ELF-1 (cell line): ENCODE results near the gene ARL2.

Experiments
- DNase-seq: peaks from one replicate; pipeline ENCODE4 v3.0.0-alpha.2; 2016; ENCODE audit warnings: low read depth, low spot score

ARL2 gene

DNA sequence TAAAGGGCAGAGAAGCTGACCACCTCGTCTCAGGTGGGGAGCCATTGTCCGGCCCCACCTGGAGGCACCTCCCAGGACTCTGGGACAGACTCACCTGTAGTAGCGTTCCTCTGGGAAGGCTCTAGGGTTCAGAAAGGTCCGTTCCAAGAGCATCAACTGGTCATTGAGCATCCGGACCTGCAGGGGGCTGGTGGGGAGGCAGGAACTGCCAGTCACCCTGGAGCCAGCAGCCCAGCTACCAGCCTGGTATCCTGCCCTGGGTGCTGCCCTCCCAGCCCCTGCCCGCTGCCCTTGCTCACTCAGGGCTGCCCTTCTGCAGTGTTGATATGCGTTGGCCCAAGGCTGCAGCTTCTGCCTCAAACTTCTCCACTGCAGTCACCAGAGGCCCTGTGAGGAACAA, 31.8 kb downstream of the ARL2 start:
- no peak for DNase-seq

DNA sequence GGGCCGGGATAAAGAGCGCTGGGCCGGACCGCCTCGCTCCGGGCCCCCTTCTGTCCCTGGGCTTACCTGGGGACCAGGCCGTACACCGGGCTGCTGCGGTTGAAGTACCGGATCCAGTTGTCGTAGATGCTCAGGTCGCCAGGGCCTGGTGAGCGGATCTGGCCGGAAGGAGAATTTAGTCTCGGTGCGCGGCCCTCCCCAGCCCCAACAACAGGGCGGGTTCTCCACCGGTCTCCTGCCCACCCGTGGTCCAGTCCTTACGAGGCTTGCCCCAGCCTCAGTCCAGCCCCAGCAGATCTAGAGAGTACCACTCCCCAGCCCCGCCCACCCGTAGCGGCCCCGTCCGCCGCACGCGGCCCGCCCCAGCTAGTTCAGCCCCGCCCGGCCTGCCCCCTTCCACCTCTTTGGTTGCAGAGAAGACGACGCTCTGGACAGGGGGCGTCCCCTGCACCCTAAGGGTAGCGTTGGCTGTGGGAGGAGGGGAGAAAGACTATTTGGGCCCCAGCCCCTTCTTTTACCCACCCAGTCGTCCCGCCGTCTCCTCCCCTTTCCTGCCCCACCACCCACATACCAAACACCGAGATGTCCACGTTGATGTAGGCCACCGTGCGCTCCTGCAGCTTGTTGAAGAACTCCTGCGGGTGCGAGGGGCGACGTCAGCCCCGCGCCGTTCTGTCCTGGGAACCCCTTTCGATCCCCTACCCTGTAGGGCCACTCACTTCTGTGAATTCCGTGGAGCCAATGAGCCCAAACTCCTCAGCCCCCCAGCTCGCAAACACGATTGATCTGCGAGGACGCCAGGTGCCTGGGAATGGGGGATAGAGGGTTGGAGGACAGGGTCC, 33.8 kb downstream of the ARL2 start:
- DNase-seq = no peak

DNA sequence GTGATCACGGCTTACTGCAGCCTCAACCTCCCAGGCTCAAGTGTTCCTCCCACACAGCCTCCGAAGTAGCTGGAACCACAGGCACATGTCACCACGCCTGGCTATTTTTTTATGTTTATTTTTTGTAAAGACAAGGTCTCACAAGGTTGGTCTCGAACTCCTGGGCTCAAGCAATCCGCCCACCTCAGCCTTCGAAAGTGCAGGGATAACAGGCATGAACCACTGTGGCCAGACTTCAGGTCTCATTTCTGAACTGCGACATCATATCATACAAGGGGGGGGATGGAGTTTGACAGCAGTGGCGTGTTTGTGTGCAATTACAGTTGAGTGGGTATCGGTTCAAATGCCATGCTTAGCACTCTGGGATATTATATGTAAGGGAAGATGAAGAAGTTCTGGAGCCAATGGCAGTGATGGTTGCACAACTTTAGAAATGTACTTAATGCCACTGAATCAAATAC, 37.5 kb downstream of the ARL2 start:
- DNase-seq = no peak

DNA sequence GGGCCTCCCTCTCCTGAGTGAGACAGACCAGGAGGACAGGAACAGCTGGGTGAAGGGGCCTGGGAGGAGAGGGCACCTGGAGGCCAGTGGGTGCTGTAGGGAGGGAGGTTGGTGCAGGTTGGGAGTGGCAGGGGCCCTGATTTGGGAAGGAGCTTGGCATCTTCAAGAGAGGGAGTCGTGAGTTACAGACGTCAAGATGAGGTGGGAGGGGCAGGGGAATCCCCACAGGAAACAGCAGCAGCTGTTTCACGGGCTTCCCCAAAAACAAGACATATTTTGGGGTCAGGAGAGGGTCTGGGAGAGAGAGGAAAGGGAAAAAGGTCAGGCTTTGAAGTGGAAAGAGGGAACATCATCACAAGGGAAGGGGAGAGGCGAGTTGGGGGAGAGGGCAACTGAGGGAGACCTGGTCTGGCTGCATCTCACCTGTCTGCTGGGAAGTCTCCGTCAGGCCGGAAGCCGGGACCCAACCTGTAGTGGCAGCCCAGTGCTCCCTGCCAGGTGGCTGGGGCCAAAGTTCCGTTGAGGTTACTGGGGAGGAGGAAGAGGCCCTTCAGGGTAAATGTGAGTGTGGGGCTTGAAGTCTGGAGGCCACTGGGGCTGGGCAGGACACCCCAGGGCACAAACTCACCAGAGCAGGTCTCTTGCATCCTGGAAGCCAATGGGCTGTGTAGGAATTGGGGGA, 40.0 kb downstream of the ARL2 start:
- DNase-seq = no peak

DNA sequence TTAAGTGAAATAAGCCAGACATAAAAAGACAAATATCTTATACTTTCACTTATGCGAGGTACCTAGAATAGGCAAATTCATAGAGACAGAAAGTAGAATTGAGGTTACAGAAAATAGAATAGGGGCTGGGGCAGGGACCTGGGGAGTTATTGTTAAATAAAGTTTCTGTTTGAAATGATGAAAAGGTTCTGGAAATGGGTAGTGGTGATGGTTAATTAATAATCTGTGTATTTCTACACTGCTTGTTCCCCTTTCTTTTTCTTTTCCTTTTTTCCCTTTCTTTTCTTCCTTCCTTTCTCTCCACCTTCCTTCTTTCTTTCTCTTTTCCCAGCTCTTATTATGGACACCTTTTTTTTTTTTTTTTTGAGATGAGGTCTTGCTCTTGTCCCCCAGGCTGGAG, 41.6 kb downstream of the ARL2 start:
- no peak for DNase-seq

GRCh38 chr11:65056999-65057398, 43.0 kb downstream of the ARL2 start:
- no peak for DNase-seq

DNA sequence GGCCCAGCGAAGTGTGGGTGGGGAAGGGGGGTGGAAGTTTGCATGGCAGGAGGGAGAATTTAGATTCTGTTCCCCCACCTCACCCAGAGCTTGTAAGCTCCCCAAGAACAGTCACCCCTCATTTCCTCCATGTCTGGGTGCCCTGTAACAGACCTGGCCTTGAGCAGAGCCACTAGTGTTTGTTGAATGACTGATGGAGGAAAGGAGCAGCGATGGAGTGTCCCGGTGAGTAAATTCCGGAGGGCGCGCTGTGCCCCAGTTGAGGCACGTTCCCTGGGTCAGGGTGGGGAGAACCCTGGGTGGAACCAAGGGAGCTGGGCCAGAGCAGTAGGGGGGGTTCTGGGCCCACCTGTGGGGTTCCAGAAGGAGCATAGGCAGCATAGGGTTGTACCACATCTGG, 43.6 kb downstream of the ARL2 start:
- DNase-seq = no peak

- no peak for DNase-seq
These were observed 44.1 kb downstream of the ARL2 start for GRCh38 chr11:65058012-65058411.

DNA sequence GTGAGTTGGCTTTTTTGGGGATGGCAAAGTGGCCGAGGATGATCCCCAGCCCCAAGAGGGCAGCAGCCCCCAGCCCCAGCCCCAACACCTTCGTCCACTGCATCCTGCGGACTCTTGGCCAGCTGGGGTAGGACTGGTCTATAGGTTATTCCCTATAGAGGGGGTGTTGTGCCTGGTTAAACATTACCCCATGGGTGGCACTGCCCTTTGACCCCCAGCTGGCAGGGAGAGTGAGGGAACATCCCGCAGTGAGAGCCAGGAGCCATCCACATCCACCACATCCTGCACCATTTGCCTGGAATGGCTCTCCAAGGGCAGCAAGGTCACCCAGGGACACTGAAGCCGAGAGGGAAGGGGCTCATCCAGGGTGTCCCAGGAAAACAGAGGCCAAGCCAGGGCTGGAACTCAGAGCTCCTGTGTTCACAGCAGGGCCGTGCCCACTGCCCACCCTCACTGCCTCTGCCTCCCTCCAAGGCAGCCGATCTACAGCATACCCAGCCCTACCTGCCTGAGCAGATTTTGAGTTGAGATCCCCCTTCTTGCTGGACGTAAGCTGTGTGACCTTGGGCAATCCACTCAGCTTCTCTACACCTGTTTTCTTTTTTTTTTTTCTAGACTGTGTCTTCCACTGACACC, 44.6 kb downstream of the ARL2 start, which contains the start of gene NAALADL1:
NAALADL1 (minus strand) TSS at position 135 of the 636 bp plus-strand sequence; CDS start at position 103, 32 bp downstream.
- no peak for DNase-seq

DNA sequence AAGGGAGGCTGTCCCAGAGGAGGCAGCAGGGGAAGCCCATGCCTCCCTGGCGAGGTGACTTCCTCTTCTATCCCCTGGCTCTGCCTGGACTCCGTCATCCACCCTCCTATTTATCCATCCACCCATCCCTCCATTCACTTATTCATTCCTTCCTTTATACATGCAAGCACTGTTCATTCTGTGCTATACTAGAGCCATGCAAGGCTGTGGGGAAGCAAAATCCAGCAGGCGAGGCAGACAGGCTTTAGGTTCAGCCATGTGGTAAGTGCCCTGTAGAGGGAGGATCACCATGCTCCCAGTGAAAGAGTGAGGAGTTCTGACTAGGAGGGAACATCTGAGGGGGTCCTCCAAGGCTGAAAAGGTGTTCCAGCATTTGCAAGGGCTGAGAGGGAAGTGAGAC, 45.6 kb downstream of the ARL2 start:
- DNase-seq = no peak

DNA sequence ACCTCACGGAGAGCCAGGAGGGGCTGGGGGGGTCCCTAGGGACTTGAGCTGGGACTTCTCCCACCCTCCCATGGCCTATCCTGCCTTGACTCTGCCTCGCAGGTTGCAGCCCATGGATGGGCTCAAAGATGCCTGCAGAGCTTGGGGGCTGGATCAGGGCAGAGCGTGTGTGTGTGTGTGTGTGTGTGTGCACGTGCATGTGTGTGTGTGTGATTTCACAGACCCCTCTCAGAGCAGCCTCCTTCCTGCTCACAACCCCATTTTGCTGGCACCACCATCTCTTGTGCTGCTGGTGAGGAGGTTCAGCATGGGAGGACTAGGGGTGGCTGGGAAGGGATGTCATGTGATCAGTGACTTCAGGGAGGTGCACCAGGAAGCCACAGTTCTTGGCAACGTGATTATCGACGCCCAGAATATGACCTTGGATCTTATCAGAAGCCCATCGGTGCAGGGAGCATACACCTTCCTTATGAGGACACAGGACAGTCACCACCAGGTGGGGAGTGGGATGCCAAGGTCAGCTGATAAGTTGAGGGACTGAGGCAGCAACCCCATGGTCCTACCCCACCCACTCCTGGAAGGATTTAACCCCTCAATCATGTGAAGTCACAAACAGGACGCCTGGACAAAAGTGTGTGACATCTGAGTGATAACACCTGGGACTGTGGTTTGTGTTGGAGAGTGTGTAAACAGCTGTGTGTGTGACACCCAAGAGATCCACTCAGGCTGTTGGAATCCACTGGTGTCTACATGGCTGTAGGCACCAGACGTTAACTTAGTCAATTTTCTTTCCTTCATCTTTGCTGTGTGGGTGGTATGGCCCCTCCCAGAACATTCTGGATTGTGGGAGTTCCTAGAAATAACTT, 46.2 kb downstream of the ARL2 start:
- DNase-seq = no peak

- peak; percentile 66 for DNase-seq
These were observed 47.0 kb downstream of the ARL2 start for GRCh38 chr11:65060913-65061408.

- DNase-seq = no peak
These were observed 49.6 kb downstream of the ARL2 start for GRCh38 chr11:65063532-65063931.

DNA sequence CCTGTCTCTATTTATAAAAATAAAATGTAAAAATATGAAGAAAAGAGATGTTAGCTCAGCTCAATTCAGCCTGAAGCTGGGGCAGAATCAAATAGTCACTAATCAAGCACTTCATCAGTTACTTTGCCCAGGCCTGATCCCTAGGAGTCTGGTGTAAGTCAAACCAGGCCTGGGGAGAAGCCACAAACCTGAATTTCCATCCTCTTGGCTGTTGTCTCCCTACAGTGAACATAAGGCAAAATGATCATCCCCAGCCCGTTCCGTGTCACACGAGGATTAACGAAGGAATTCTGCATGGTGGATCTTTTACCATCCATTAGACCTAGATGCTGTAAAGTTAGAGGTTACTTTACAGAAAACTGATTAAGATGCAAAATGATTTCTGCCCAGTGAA, 50.9 kb downstream of the ARL2 start:
- no peak for DNase-seq

DNA sequence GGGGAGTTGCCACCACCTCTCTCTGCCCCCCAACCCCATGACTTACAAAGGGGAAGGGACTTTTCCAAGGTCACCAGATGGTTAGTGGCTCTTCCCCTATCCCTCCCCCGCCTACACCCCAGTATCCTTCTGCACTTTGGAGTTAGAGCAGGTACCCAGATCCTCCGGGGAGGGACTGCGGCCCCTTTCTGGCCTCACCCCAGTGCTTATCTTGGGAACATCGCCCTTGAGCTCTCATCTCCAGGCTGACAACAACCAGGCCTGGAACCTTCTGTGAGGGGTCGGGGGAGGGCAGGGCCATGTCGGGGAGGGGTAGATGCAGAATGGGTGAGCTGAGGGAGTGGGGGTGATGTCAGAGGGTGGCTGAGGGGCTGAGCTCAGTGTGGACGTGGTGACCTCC, 51.9 kb downstream of the ARL2 start:
- no peak for DNase-seq

GRCh38 chr11:65066315-65066714, 52.4 kb downstream of the ARL2 start:
- DNase-seq = peak; percentile 30

DNA sequence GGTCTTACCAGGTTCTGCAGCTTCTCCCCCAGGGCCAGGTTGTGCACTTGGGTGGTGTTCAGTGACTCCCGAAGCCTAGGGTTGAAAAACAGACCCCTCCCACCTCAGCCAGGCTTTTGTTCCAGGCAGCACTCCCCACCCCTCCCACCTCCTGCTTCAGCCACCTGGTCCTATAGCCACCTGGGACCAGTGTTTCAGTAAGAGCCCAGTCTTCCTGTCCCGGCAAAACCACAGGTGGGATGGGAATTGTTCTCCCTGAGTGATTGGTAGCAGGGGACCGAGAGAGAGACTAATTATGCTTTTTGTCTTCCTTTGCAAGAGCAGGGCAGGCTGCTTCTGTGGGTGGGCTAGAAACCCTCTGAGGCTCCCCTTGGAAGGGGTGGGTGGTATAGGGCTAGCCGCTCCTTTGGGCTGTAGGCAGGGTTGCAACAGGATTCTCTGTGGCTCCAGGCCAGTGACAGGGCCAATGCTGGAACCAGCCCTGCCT, 52.9 kb downstream of the ARL2 start:
- peak; percentile 45 for DNase-seq

- no peak for DNase-seq
These were observed 53.5 kb downstream of the ARL2 start for GRCh38 chr11:65067446-65067845.

GRCh38 chr11:65069217-65069616, 55.3 kb downstream of the ARL2 start:
- no peak for DNase-seq
